Mesothelial cell of epicardium (in vitro differentiated cells): ENCODE measurements around the gene FYN. TPM values are rescaled to one million over a fixed set of nuclear protein-coding genes. Genes with fewer than 3 reads are reported as not detected.

Experiments used
- DNase-seq, 2 experiments: peaks; one replicate each; pipeline ENCODE4 v3.0.0; 2021; ENCODE audit warnings: low spot score in 2 of 2; ENCODE audit not compliant: unreplicated experiment in 2 of 2
- H3K27ac Mint-ChIP-seq: 2 replicates; pipeline ENCODE4 v1.8.0; 2021; ENCODE audit warnings: mixed read lengths
- H3K27me3 Mint-ChIP-seq: 2 replicates; pipeline ENCODE4 v1.8.0; 2021; ENCODE audit warnings: low read depth, mixed read lengths
- H3K36me3 Mint-ChIP-seq: 2 replicates; pipeline ENCODE4 v1.8.0; 2021; ENCODE audit warnings: mixed read lengths
- H3K4me1 Mint-ChIP-seq: 2 replicates; pipeline ENCODE4 v1.8.0; 2021; ENCODE audit warnings: mixed read lengths
- H3K4me3 Mint-ChIP-seq: 2 replicates; pipeline ENCODE4 v1.8.0; 2021; ENCODE audit warnings: mild to moderate bottlenecking, moderate library complexity, mixed read lengths
- H3K9me3 Mint-ChIP-seq: 2 replicates; pipeline ENCODE4 v1.8.0; 2021; ENCODE audit warnings: mixed read lengths
- total RNA-seq: library from RNA; stranded (reverse); gene quantifications from 3 replicates; pipeline ENCODE4 v1.2.1, GENCODE V29; 2021
- TF ChIP-seq, protein P1 (sequence below): fragments of 200-600 bp; sonication (generic); IDR thresholded peaks from one replicate; pipeline ENCODE4 v1.5.0; 2021; ENCODE audit warnings: antibody characterized with exemption; ENCODE audit not compliant: unreplicated experiment

Gene FYN
- total RNA-seq, 1 donor from 2014 or later, result 115 TPM

DNA sequence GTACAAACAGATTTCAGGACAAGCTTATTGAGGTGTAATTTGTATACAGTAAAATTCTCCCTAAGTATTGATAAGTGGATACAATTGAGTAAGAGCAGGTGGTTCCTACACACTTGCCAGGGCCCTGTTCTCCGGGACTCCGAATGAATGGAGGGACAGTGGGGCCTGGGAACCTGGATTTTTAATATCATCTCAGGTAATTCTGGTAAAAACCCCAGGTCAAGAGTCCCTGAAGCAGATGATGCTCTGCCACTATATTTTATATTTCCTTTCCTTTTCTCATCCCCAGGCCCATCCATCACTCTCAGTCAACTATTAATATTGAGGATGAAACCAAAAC lies 104.9 kb downstream of the FYN start:
- Mint-ChIP-seq H3K27ac (no peak overlapping the region), H3K9me3 (no peaks in the 10 kb centered on the region), H3K4me3 (no peak overlapping the region)

DNA sequence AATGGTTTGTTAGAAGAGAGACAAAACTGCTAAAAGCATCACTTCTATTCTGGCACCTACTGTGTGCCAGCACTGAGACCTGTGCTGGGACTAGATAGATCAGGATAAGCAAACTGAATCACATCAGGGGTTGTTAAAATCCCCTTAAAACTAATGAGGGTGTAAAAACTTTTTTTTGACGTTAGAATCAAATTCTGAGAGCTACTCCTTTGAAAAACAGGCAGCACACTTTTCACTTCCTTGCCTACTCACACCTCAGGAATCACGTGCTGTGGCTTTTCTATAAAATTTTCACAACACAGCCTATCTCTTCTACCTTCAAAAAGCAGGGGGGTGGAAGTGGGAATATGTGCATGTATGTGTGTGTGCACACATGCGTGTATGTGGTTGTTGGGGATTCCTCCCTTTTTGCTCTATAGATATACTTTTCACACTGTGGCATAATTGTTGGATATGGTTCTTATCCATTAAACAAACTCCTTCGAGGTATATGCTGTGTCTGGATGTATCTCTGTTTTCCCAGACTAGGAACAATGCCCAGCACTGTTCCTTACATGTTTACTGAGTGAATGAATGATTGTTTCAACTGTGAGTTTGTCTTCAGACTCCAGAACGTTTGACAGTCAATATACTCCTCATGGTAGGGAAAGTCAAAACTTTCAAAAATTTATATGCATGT lies 105.4 kb downstream of the FYN start:
- Mint-ChIP-seq H3K36me3 (peaks cover 10% of the 10 kb centered on the region), H3K4me3 (no peak overlapping the region), H3K4me1 (peaks cover 26% of the 10 kb centered on the region), H3K27ac (no peak overlapping the region), H3K9me3 (no peaks in the 10 kb centered on the region), H3K27me3 (no peaks in the 10 kb centered on the region)
- TF ChIP-seq, protein P1, sequence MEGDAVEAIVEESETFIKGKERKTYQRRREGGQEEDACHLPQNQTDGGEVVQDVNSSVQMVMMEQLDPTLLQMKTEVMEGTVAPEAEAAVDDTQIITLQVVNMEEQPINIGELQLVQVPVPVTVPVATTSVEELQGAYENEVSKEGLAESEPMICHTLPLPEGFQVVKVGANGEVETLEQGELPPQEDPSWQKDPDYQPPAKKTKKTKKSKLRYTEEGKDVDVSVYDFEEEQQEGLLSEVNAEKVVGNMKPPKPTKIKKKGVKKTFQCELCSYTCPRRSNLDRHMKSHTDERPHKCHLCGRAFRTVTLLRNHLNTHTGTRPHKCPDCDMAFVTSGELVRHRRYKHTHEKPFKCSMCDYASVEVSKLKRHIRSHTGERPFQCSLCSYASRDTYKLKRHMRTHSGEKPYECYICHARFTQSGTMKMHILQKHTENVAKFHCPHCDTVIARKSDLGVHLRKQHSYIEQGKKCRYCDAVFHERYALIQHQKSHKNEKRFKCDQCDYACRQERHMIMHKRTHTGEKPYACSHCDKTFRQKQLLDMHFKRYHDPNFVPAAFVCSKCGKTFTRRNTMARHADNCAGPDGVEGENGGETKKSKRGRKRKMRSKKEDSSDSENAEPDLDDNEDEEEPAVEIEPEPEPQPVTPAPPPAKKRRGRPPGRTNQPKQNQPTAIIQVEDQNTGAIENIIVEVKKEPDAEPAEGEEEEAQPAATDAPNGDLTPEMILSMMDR, result no peak
- DNase-seq, result no peak

More for the DNA sequence above, 104.9 kb downstream of the FYN start:
- Mint-ChIP-seq H3K4me1 (peaks cover 21% of the 10 kb centered on the region), H3K36me3 (peaks cover 10% of the 10 kb centered on the region), H3K27me3 (no peaks in the 10 kb centered on the region)
- no peak for DNase-seq
- TF ChIP-seq, protein P1, result no peak

DNA sequence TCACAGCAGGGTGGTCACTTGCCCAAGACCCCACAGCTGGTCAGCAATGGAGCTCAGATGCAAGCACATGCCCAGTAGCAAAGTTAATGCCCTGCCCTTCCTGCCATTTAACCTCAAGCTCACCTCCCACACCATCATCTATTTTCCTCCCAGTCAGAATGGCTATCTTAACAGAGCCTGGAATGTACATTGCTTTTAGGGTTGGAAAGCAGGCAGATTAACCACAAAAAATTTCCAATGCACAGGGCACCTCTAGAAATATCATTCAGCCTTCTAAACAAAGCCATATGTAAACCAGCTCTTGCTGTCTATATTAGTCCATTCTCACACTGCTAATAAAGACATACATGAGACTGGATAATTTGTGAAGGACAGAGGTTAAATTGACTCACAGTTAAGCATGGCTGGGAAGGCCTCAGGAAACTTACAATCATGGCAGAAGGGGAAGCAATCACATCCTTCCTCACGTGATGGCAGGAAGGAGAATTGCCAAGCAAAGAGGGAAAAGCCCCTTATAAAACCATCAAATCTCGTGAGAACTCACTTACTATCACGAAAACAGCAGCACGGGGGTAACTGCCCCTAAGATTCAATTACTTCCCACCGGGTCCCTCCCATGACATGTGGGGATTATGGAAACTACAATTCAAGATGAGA lies 106.9 kb downstream of the FYN start:
- Mint-ChIP-seq H3K4me3 (no peak overlapping the region), H3K4me1 (peaks cover 40% of the 10 kb centered on the region), H3K27me3 (no peaks in the 10 kb centered on the region), H3K27ac (no peak overlapping the region), H3K36me3 (peaks cover 9% of the 10 kb centered on the region), H3K9me3 (no peaks in the 10 kb centered on the region)
- DNase-seq, result no peak
- TF ChIP-seq, protein P1, result no peak

DNA sequence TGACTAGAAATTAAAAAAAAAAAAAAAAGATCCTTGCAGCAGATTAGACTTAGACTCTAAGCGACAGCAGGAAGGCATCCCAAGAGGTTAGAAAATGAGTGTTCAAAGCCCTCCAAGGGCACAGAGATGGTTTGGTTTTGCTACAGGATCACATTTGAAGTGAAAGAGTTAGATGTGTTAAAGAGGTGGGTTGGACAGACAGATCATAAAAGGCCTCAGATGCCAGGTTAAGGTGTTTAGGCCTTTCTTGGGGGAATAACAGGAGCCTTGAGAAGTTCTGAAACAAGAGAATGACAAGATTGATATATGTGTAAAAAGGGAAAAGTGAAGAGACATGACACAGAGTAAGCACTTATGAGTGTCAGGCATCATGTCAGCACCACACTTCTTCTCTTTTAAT lies 107.5 kb downstream of the FYN start:
- no peak for DNase-seq
- H3K27ac Mint-ChIP-seq, result no peak overlapping the region
- H3K36me3 Mint-ChIP-seq, result peaks cover 5% of the 10 kb centered on the region
- H3K27me3 Mint-ChIP-seq, result no peaks in the 10 kb centered on the region
- no peaks in the 10 kb centered on the region for H3K9me3 Mint-ChIP-seq
- H3K4me3 Mint-ChIP-seq, result no peak overlapping the region
- H3K4me1 Mint-ChIP-seq, result peaks cover 46% of the 10 kb centered on the region
- TF ChIP-seq, protein P1, result no peak

DNA sequence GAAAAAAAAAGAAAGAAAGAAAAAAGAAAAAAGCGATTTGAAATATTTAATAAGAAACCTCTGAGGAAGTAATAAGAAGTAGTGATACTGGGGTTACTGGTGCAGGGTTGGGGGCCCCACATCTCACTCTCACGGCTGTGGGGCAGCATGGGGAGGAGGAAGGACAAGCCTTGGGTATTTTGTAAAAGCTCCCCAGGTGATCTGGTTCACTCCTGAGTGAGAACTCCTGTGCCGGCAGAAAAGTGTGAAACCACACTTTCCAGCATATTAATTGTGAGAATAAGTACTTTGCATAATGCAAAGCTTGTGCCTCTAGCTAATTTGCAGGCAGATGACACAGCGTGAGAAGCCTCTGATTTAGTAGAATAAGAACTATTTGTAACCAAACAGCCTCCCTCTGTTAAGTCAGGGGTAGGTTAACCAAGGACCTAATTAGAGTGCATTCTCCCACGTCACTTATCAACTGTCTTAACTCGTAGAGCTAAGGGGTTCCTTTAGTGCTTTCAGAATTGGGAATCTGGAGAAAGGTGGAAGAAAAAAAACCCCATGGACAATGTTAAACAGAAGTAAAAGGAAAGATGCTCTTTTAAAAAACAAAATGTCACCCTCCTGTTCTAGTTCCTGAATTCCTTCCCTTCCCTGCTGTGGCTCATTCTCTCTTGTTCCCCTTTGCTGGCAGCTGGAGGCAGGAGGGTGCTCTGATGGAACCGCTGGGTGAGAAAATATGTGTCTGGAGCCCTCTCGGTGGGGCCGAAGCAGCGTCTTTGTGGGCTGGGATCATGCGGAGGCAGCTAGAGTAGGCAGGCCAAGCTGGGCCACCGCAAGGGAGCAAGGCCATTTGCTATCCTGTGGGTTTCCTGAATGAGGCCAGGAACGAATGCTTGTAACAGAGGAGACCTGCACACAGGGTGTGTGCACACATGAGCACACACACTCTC lies 108.7 kb downstream of the FYN start:
- Mint-ChIP-seq H3K36me3 (no peaks in the 10 kb centered on the region), H3K27ac (peak overlapping the region; percentile 18), H3K4me1 (peaks cover 57% of the 10 kb centered on the region), H3K27me3 (no peaks in the 10 kb centered on the region), H3K4me3 (no peak overlapping the region), H3K9me3 (no peaks in the 10 kb centered on the region)
- DNase-seq, result no peak
- TF ChIP-seq, protein P1, result no peak
